GM19452 (cell line): ENCODE data around the gene ABHD2.

Experiments
- ATAC-seq: cut with Tn5 transposase; IDR thresholded peaks from one replicate; pipeline ENCODE4 v1.9.1; 2021; ENCODE audit not compliant: unreplicated experiment

Gene ABHD2

DNA sequence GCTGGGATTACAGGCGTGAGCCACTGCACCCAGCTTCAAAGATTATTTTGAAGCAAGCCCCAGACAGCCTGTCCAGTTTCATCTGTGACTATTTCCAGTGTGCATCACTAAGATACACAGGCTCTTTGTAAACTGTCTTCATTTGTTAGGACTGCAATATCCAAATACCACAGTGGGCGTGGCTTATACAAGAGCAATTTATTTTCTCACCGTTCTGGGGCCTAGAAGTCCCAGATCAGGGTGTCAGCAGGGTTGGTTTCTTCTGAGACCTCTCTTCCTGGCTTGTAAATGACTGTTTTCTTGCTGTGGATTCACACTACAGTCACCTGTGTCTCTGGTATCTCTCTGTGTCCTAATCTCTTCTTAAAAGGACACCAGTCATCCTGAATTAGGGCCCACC is 73.4 kb downstream of the ABHD2 start:
- ATAC-seq = no peak

- no peak for ATAC-seq
Observed at GRCh38 chr15:89163271-89164055, 75.2 kb downstream of the ABHD2 start.

DNA sequence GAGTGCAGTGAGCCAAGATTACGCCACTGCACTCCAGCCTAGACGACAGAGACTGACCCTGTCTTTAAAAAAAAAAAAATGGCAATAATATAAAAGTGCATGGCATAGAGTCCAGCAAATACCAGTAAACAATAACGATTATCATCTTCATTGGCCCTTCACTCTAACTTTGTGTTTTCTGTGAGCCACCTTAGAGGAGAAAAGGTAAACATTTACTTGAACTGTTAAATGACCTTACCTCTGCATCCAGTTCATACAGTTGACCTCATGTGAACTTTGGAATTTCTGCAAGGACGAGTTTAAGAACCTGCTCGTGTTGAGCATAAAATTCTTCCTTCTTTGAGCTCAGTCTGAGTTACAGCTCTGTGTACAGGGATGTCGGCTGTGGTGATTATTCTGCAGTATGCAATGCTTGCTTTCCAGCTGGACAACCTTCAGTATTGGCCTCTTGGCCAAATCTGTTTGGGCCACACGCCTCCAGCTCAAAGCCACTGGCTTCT is 76.5 kb downstream of the ABHD2 start:
- ATAC-seq = no peak

GRCh38 chr15:89165677-89166076 is 77.4 kb downstream of the ABHD2 start:
- ATAC-seq = no peak

- peak; percentile 76 for ATAC-seq
Observed at GRCh38 chr15:89167267-89168176, 79.3 kb downstream of the ABHD2 start.

DNA sequence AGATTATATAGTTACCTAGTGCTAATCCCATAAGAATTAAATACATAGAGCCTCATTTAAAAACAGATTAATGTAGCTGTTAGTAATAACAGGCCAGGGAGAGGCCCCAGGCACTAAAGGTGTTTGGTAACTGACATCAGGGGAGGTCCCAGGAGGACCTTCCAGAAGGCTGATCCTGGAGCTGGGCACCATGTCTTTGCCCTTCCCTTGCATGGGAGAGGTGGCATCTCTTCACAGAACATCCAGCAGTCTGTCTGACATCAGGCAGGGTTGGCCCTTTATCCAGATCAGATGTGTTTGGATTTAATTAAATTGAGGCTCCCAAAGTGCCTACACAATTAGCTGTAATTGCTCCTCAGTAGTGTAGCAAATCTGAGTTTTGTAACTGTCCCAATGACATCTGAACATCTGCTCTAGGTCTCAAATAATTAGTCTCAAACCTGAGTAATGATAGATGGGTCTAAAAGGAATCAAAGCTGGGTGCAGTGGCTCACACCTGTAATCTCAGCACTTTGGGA is 80.1 kb downstream of the ABHD2 start:
- no peak for ATAC-seq

- ATAC-seq = no peak
Observed at GRCh38 chr15:89170364-89170763, 82.1 kb downstream of the ABHD2 start.

GRCh38 chr15:89171136-89172072 is 83.1 kb downstream of the ABHD2 start:
- no peak for ATAC-seq

DNA sequence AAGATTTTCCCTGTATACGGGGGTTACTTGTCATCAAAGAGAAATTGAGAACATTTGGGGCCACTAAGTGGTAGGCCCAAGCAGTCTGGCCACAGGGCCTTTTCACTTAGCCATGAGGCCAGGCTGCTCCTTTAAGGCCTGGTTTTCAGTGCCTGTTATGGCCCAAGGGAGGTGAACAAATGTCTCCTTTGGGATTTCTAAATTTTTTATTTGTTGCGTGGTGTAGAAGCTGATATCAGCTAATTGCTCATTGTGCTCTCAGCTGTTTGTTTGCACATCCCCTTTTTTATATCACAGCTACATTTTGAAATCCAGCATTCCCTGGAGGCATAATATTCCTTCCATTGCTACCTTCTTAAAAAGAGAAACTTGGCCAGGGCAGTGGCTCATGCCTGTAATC is 84.7 kb downstream of the ABHD2 start:
- ATAC-seq = no peak

DNA sequence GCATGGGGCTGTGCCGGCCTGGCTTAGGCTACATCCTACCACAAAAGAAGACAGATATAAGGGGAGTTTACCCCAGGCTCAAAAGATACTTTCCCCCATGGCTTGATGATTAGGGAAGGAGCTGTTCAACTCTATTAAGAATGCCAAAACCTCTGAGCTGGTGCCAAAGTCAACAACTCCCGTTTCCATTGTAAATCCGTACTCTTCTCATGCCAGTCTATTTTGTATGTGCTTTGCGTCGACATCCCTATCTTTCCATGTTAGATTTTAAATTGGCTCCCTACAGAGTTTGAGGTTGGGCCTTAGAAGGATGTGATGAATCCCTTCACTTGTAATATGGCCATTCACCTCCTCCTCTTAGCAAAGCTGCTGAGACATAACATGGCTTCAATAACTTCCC is 86.2 kb downstream of the ABHD2 start:
- no peak for ATAC-seq

DNA sequence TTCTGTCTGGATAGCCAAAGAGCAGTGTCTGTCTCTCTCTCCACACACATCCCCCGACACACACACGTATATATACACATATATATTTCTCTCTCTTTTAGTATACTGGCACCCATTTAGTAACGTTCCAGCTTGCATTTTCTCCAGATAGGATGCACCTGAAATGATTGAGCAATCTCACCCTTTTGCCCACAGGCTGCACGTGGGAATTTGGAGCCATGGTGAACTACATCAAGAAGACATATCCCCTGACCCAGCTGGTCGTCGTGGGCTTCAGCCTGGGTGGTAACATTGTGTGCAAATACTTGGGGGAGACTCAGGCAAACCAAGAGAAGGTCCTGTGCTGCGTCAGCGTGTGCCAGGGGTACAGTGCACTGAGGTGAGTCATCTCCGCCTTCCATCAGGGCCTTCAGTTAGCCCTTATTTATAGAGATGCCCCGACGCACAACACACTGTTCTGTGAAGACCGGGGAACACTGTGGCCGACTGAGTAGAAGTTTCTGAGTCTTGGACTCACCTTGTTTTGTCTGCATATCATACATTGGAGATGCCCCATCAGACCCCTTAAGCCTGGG is 87.4 kb downstream of the ABHD2 start:
- no peak for ATAC-seq

DNA sequence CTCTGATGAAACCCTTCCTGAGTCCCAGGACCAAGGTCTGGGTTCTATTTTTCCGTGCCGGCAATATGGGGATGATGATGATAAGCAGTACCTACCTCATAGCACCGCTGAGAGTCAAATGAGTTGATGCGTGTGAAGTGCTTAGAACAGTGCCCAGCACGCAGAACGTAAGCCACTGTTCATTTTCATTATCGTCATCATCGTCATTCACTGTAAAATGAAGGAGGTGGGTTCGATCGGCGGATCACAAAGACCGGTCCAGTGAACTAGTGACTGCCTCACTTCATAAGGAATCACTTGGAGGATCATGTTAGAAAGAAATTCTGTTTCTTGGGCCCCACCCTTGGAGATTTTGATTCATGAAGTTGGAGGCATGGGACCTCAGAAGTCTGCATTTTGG is 88.9 kb downstream of the ABHD2 start:
- ATAC-seq = no peak

DNA sequence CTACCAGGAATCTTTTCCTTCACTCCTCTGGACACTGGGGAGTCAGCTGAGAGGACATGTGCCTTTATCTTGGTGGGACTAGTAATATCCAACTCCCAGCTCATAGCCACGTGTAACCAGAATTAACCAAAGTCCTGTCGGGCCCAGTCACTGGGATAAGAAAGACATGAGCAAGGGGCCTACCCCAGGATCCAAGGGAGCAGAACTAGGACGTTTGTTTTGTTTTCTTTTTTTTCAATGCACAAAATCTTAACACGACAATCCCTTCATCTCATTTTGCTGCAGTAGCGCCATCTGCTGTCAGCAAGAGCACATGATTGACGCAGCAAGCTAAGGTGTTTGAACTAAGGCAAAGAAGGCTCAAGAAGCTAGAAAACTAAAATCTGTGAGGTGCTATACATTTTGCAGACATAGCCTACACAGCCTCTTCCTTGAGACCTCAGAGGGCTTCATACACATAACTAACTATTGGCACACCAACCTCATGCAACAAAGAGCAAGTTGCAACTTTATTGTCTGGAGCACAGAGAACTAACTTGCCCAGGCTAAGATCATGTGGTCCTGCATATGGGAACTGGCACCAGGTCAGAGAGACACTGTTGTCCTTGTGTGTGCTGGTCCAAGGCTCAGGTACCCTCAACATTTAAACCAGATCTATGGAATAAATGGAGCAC is 89.5 kb downstream of the ABHD2 start:
- no peak for ATAC-seq

- no peak for ATAC-seq
Observed at GRCh38 chr15:89178307-89178977, 90.2 kb downstream of the ABHD2 start.

- ATAC-seq = no peak
Observed at GRCh38 chr15:89179966-89180875, 92.0 kb downstream of the ABHD2 start.

GRCh38 chr15:89184357-89184756 is 96.1 kb downstream of the ABHD2 start:
- no peak for ATAC-seq

DNA sequence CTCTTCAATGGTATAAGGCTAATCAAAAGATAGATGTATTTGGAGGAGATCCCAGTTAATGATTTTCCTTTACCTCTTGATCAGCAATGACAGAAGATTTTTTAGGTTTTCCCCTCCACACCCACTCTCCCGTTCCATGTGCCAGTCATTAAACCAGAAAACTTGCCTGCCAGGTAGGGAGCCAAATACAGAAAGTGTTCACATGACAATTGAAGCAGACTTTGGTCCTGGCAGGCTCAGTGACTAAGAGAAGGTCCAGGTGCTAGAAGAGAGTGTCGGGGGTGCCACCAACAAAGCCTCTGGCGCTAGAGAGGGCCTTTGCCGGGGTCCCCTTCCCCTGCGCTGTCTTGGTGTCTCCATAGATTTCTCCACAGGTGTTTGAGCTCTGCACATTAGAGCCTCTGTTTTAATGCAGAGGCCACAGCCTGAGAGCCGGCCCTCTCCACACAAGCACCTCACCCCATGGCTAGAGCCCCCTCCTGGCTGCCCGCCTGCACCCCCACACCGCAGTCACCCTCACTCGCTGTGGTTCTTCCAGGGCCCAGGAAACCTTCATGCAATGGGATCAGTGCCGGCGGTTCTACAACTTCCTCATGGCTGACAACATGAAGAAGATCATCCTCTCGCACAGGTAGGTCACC is 96.8 kb downstream of the ABHD2 start:
- no peak for ATAC-seq

DNA sequence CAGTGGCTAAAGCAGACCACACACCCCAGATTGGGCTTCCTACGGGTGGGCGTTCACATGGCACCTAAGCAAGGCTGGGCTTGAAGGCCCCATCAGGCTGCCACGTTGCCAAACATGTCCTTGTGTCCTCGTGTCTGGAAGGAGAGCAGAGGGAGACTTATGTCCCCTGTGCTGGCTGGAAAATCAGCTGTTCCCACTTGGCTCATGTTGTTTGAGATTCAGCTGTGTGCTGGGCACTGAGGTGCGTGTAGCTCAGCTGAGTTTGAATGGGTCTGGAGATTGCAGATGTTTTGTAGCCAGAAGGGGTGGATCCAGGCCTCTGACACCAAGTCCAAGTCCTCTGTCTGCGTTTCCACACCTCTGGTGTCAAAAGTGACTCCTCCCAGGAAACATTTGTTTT is 98.5 kb downstream of the ABHD2 start:
- ATAC-seq = no peak
